Psoas muscle (tissue), 8 donors: ENCODE data around the gene SLC39A8. TPM values are rescaled to one million over a fixed set of nuclear protein-coding genes. Genes with fewer than 3 reads are reported as not detected.

Experiments
- ATAC-seq, 4 donors: fragments of 200-7000 bp; cut with Tn5 transposase; one replicate each; pipeline ENCODE4 v1.9.1; 2020; ENCODE audit warnings: moderate library complexity in 3 of 4, mild to moderate bottlenecking in 2 of 4
- DNase-seq, 2 donors: peaks; one replicate each; pipeline ENCODE4 v3.0.0-alpha.2; 2020
- H3K27ac ChIP-seq: fragments of 200-600 bp; one replicate; pipeline ENCODE4 v1.8.0; 2022
- H3K27me3 ChIP-seq, 3 donors: fragments of 200-600 bp in 1 of 3; one replicate each; pipeline versions ENCODE4 v1.6.1 to v1.8.0; 2013 to 2022; ENCODE audit warnings: low read length in 2 of 3, mild to moderate bottlenecking in 2 of 3, moderate library complexity in 1 of 3; ENCODE audit not compliant: insufficient read depth in 3 of 3
- H3K36me3 ChIP-seq, 2 donors: fragments of 200-600 bp in 1 of 2; one replicate each; pipeline versions ENCODE4 v1.6.1 to v1.8.0; 2013 to 2022; ENCODE audit warnings: low read depth in 1 of 2, mild to moderate bottlenecking in 1 of 2, moderate library complexity in 1 of 2; ENCODE audit not compliant: insufficient read depth in 1 of 2
- H3K4me1 ChIP-seq: fragments of 200-600 bp; one replicate; pipeline ENCODE4 v1.8.0; 2022
- H3K4me3 ChIP-seq: fragments of 200-600 bp; one replicate; pipeline ENCODE4 v1.8.0; 2022; ENCODE audit warnings: mild to moderate bottlenecking
- H3K9me3 ChIP-seq: fragments of 200-600 bp; one replicate; pipeline ENCODE4 v1.8.0; 2022
- WGBS, 3 donors: extraction: QIAGEN DNeasy Blood & Tissue Kit; methylation state at CpG; one replicate each; pipeline versions ENCODE4 v1.1.6 to v1.1.7; 2013; 5-methylcytosine and 5-hydroxymethylcytosine counted together
- intact Hi-C, 2 donors: fragments of 100-400 bp; cut with DNase I; formaldehyde crosslinking; loops; one replicate each; pipeline versions ENCODE4 v1.11.0 to v1.14.2; 2022
- polyA plus RNA-seq, 3 donors: library from polyadenylated mRNA; stranded (reverse); fragments of 200-250 nt; gene quantifications; one replicate each; pipeline ENCODE4 v1.2.3, GENCODE V29; 2013
- total RNA-seq, 4 donors: library from RNA; stranded (reverse); fragmentation: NEBNext Ultra II Directional in 2 of 4; extraction: Animal tissue kit (Norgen Biotek cat#: 25700) in 2 of 4; gene quantifications; one replicate each; pipeline versions ENCODE4 v1.2.1 to v1.2.4, GENCODE V29; 2021 to 2023
- TF ChIP-seq, protein P1 (sequence below): fragments of 200-600 bp; IDR thresholded peaks from one replicate; pipeline ENCODE4 v1.8.0; 2022; ENCODE audit warnings: antibody characterized with exemption
- donor health status: healthy with polysubstance abuse.
- donor health status: DM: no; HTN: no; CAD: no; lungs with moderate emphysema.
- donor health status: Bipolar disorder and iron deficiency.
- donor health status: healthy.
- donor health status: DM: yes; HTN: yes; CAD: no.
- donor health status: DM: no; HTN: no; CAD: no.
- donor health status: DM: no; HTN: no; CAD: no.
- donor health status: DM: yes; HTN: yes; CAD: no.

Gene SLC39A8
- total and polyA plus RNA-seq, 7 donors: 0.66 to 3.6 (median 1.7) TPM

GRCh38 chr4:102311407-102311806 lies 33.9 kb downstream of the SLC39A8 start:
- H3K4me3 ChIP-seq: no peak overlapping the region
- ATAC-seq (no peak), DNase-seq (no peak)
- 91 to 100% (median 93%) methylated on average over 1 of the region's 1 CpG for WGBS, 3 donors
- no peaks in the 10 kb centered on the region for H3K4me1 ChIP-seq
- H3K27ac ChIP-seq: no peak overlapping the region
- no peaks in the 10 kb centered on the region for H3K9me3 ChIP-seq
- H3K27me3 ChIP-seq: no peaks in the 10 kb centered on the region
- TF ChIP-seq, protein P1, sequence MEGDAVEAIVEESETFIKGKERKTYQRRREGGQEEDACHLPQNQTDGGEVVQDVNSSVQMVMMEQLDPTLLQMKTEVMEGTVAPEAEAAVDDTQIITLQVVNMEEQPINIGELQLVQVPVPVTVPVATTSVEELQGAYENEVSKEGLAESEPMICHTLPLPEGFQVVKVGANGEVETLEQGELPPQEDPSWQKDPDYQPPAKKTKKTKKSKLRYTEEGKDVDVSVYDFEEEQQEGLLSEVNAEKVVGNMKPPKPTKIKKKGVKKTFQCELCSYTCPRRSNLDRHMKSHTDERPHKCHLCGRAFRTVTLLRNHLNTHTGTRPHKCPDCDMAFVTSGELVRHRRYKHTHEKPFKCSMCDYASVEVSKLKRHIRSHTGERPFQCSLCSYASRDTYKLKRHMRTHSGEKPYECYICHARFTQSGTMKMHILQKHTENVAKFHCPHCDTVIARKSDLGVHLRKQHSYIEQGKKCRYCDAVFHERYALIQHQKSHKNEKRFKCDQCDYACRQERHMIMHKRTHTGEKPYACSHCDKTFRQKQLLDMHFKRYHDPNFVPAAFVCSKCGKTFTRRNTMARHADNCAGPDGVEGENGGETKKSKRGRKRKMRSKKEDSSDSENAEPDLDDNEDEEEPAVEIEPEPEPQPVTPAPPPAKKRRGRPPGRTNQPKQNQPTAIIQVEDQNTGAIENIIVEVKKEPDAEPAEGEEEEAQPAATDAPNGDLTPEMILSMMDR: no peak
- intact Hi-C loops: no loop called here
- H3K36me3 ChIP-seq: no peaks in the 10 kb centered on the region

DNA sequence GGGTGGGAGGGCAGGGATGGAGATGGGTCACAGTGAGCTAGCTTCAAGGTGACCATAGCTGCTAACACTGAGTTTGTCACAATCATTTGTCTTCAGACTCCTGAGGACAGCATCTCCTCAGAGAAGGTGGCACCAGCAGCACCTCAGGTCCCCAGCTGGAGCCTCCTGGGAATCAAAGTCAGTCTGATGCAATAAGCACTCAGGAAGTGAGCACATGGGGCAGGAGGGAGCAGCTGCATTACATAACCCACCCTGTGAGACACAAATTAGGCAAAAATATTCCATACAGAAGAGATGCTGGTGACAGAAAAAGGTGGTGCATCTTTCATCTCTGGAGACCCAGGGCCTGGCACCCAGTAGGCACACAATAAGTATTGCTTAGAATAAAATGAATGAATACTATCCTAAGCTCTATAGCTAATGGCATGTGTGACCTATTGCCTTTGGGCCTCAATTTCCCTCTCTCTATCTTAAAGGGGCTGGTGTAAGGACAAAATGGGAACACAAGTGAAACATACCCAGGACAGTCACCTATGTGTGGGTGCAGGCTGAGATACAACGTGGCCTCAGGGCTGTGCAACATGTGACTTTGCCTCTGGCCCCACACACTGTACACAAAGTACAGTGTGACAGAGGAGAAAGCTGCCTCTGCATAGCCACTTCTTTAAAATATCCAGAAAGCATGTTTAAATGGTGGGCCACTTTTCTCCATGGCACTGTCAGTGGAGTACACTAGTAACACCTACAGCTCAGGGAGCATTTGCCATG lies 37.1 kb downstream of the SLC39A8 start:
- WGBS, 3 donors: 57 to 65% (median 63%) methylated on average over 1 of the region's 1 CpG
- H3K9me3 ChIP-seq: no peaks in the 10 kb centered on the region
- ATAC-seq (no peak), DNase-seq (no peak)
- H3K4me1 ChIP-seq: no peaks in the 10 kb centered on the region
- H3K27ac ChIP-seq: no peak overlapping the region
- intact Hi-C loops: no loop called here
- no peaks in the 10 kb centered on the region for H3K36me3 ChIP-seq
- no peaks in the 10 kb centered on the region for H3K27me3 ChIP-seq
- no peak overlapping the region for H3K4me3 ChIP-seq
- TF ChIP-seq, protein P1: no peak

DNA sequence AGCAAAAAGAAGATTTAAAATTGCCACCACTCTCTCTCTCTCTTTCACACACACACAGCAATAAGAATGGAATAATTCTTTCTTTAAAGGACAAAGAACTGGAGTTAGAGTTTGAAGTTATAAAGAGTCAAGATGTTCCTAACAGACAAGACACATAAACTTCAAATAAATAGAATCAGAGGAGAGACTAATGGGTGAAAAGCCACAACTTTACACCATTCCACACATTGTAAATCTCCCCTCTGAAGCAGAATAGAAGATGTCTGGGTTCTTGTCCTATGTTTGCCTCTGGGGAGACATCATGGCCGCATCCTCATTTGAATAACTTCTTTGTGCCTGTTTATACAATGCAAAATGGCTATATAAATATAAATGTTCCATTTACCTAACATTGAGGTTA lies 39.6 kb downstream of the SLC39A8 start:
- WGBS, 3 donors: 83 to 95% (median 92%) methylated on average over 1 of the region's 1 CpG
- TF ChIP-seq, protein P1: no peak
- DNase-seq (no peak), ATAC-seq (no peak)
- Histone ChIP-seq H3K4me1 (no peaks in the 10 kb centered on the region), H3K27me3 (no peaks in the 10 kb centered on the region), H3K27ac (no peak overlapping the region), H3K36me3 (no peaks in the 10 kb centered on the region), H3K4me3 (no peak overlapping the region), H3K9me3 (no peaks in the 10 kb centered on the region)
- intact Hi-C loops: no loop called here

DNA sequence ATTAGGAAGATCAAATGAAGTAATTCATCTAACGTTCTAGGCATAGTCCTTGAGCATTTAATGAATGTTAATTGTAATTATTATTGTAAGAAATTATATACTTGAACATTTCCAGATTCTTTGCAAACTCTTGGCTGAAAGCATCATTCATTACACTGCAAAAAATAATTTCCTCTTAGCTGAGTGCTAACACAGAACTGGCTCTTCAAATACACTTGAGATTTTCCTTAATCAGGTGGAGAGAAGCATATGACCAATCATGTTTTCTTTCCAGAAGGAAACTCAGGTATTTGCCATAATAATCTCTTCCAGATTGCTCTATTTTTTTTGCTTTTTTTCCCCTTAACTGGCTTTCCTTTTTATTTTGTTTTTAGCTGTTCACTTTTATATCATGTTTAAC lies 42.5 kb downstream of the SLC39A8 start:
- ATAC-seq: no peak
- 44 to 57% (median 47%) methylated on average over 1 of the region's 1 CpG for WGBS, 3 donors
- Histone ChIP-seq H3K27ac (no peak overlapping the region), H3K36me3 (no peaks in the 10 kb centered on the region), H3K27me3 (no peaks in the 10 kb centered on the region), H3K9me3 (no peaks in the 10 kb centered on the region), H3K4me3 (no peak overlapping the region), H3K4me1 (no peaks in the 10 kb centered on the region)
- TF ChIP-seq, protein P1: no peak
- intact Hi-C loops: no loop called here
- DNase-seq: no peak

DNA sequence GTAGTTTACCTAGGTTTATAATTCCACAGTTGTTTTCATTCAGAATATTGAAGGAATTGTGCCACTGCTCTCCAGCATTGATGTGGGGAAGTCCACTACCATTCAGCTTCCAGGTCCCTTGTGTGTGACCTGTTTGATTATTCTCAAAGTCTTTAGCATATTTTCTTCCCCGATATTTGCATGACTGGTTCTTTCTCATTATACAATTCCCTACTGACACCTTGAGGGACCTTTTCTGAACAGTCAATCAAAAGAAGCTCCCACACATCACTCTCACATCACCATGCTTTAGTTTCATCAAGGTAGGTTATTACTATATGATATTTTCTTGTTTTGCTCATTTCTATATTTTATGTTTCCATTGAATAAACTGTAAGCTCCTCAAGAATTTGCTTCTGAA lies 44.1 kb downstream of the SLC39A8 start:
- Histone ChIP-seq H3K4me1 (no peaks in the 10 kb centered on the region), H3K4me3 (no peak overlapping the region), H3K27me3 (no peaks in the 10 kb centered on the region), H3K9me3 (no peaks in the 10 kb centered on the region), H3K27ac (no peak overlapping the region), H3K36me3 (no peaks in the 10 kb centered on the region)
- TF ChIP-seq, protein P1: no peak
- intact Hi-C loops: no loop called here
- no peak for DNase-seq
- no peak for ATAC-seq
- 85 to 95% (median 93%) methylated on average over 1 of the region's 1 CpG for WGBS, 3 donors
